22Rv1 (cell line): ENCODE data around the gene BNIP2.
A peak's percentile ranks its signal among the peaks of the same experiment; 100 is the strongest.
"Not testable (repeated sequence)": the region's sequence is repeated elsewhere in the genome, so short reads cannot be mapped to it uniquely, and the experiment has no call there.

ENCODE experiments used
- H3K27ac ChIP-seq: fragments of 450-650 bp; 2 replicates; pipeline ENCODE4 v1.5.1; 2017
- ZFX ChIP-seq: fragments of 450-650 bp; IDR thresholded peaks from 2 replicates; pipeline ENCODE4 v1.6.1; 2017; ENCODE audit warnings: antibody characterized with exemption, borderline replicate concordance
- TF ChIP-seq, protein P1 (sequence below): fragments of 450-650 bp; IDR thresholded peaks from 2 replicates; pipeline ENCODE4 v1.5.1; 2017; ENCODE audit warnings: mild to moderate bottlenecking

Gene BNIP2

DNA sequence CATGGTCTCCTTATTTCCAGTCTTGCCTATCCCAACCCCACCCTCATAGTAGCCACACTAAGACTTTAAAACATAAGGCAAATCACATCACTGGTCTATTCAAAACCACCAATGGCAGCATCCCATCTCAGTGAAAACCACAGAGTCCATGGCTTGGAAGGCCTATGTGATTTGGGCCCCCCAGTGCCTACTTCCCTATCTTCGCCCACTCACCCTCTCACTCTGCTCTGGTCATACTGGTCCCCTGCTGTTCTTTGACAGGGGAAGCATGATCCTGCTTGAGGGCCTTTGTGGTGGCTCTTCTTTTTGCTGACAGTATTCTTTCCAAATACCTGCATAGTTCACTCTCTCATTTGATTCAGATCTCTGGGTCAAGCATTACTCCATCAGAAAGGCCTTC, 35.1 kb downstream of the BNIP2 start:
- H3K27ac ChIP-seq, result no peak overlapping the region
- TF ChIP-seq ZFX, result no peak
- TF ChIP-seq, protein P1, sequence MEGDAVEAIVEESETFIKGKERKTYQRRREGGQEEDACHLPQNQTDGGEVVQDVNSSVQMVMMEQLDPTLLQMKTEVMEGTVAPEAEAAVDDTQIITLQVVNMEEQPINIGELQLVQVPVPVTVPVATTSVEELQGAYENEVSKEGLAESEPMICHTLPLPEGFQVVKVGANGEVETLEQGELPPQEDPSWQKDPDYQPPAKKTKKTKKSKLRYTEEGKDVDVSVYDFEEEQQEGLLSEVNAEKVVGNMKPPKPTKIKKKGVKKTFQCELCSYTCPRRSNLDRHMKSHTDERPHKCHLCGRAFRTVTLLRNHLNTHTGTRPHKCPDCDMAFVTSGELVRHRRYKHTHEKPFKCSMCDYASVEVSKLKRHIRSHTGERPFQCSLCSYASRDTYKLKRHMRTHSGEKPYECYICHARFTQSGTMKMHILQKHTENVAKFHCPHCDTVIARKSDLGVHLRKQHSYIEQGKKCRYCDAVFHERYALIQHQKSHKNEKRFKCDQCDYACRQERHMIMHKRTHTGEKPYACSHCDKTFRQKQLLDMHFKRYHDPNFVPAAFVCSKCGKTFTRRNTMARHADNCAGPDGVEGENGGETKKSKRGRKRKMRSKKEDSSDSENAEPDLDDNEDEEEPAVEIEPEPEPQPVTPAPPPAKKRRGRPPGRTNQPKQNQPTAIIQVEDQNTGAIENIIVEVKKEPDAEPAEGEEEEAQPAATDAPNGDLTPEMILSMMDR, result no peak

DNA sequence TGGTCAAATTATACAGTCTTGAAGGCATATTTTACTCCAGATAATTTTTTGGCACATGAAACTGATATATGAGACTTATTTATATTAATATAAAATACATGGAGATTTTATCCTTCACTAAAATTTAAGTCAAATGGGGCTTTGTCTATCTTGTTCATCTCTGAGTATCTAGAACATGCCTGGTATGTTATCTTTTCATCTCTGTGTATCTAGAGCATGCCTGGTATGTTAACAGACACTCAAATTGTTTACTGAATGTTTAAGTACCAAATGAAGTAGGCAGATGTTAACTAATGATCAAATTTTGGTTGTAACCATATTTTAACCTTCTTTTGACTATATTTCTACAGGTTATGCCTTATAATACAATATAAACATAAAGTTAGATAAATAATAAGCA, 39.5 kb downstream of the BNIP2 start:
- no peak overlapping the region for H3K27ac ChIP-seq
- TF ChIP-seq, protein P1, result no peak
- TF ChIP-seq ZFX, result no peak

GRCh38 chr15:59647085-59647484, 42.0 kb downstream of the BNIP2 start:
- no peak for TF ChIP-seq ZFX
- TF ChIP-seq, protein P1, result no peak
- H3K27ac ChIP-seq, result no peak overlapping the region

DNA sequence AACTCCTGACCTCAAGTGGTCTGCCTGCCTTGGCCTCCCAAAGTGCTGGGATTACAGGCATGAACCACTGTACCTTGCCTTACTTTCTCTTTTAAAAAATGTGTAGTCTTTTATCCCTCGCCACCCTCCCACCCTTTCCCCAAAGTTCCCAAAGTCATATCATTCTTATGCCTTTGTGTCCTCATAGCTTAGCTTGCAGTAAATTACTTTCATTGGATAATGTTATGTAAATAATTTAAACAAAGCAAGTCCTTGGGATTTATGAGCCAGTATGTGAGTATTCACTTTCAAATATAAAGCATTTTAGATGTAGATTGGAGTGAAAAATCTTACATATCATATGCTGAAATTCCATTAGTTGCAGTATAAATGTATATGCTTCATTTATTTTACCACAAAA, 42.8 kb downstream of the BNIP2 start:
- H3K27ac ChIP-seq, result no peak overlapping the region
- TF ChIP-seq, protein P1, result no peak
- no peak for TF ChIP-seq ZFX

- not testable (repeated sequence) for H3K27ac ChIP-seq
These were observed 43.3 kb downstream of the BNIP2 start for GRCh38 chr15:59645812-59646211.

DNA sequence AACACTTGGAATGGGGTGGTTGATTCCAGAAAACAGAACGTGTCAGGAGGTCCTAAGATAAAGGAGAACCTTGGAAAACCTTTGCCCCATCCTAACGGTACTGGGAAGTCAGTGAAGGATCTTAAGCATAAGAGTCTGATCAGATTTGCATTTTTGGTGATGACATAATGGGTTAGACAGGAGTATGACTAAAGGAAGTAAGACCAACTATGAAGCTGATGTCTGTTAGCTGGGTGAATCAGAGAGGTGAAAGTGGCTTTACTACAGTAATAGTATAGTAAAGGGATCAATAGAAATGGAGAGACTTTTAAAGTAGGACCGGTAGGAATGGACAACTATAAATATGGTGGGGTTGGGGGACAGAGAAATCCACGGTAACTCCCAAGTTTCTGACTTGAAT, 44.4 kb downstream of the BNIP2 start:
- TF ChIP-seq, protein P1, result no peak
- TF ChIP-seq ZFX, result no peak
- no peak overlapping the region for H3K27ac ChIP-seq

- H3K27ac ChIP-seq, result no peak overlapping the region
- TF ChIP-seq ZFX, result no peak
- TF ChIP-seq, protein P1, result no peak
These were observed 46.8 kb downstream of the BNIP2 start for GRCh38 chr15:59642351-59642750.

DNA sequence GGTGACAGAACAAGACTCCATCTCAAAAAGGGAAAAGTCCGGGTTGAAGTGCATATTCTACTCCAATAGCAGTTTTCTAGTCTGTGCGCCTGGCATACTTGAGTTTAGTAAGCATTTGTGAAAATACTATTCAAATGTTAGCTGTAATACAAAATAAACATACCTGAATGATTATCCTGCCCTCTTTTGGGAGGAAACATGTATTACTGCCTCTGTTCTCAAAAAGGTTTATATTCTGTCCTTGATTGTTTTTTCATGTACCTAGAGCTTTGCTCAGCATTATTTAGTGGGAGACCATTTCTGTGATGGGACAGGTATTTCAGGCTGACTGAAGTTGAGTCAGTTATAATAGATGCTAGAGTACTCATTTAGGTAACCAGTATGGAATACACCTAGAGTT, 51.6 kb downstream of the BNIP2 start:
- TF ChIP-seq, protein P1, result peak; percentile 32
- H3K27ac ChIP-seq, result not testable (repeated sequence)
